SH-SY5Y (cell line): Measurements from ENCODE around the gene ANO4.

ENCODE experiments used
- GATA2 ChIP-seq: IDR thresholded peaks from 2 replicates; pipeline ENCODE4 v1.6.1; 2011; ENCODE audit warnings: mild to moderate bottlenecking, low read depth, low read length
- GATA3 ChIP-seq: IDR thresholded peaks from 2 replicates; pipeline ENCODE4 v1.6.1; 2011; ENCODE audit warnings: low read depth, mild to moderate bottlenecking, low read length, moderate library complexity

GRCh38 chr12:100795174-100795799 is 711 bp downstream of the ANO4 start:
- TF ChIP-seq GATA3: no peak
- no peak for TF ChIP-seq GATA2
